Coronary artery (tissue), 2 donors: ENCODE data around the gene SUSD2.

Experiments
- DNase-seq: peaks from one replicate; pipeline ENCODE4 v3.0.0-alpha.2; 2017; ENCODE audit warnings: low spot score
- H3K27ac ChIP-seq, 2 donors: fragments of 200-600 bp; sonication (generic); one replicate each; pipeline ENCODE4 v1.5.1; 2016 to 2019
- H3K4me3 ChIP-seq: fragments of 200-600 bp; sonication (generic); 2 replicates; pipeline ENCODE4 v1.5.1; 2016; ENCODE audit warnings: mild to moderate bottlenecking, moderate library complexity
- CTCF ChIP-seq: fragments of 200-600 bp; sonication (generic); IDR thresholded peaks from one replicate; pipeline ENCODE4 v1.5.1; 2019; ENCODE audit warnings: antibody characterized with exemption

The SUSD2 gene

GRCh38 chr22:24176040-24176439, 5.2 kb upstream of the SUSD2 start:
- H3K27ac ChIP-seq, result peak overlapping the region; percentile 81 to 97
- DNase-seq, result no peak
- H3K4me3 ChIP-seq, result no peak overlapping the region
- TF ChIP-seq CTCF, result no peak

- no peak for TF ChIP-seq CTCF
- no peak overlapping the region for H3K4me3 ChIP-seq
- H3K27ac ChIP-seq, result peak overlapping the region; percentile 81 to 97
- DNase-seq, result peak; percentile 96
These were observed 4.7 kb upstream of the SUSD2 start for GRCh38 chr22:24176630-24177029.

GRCh38 chr22:24177045-24177444, 4.2 kb upstream of the SUSD2 start:
- DNase-seq, result no peak
- no peak for TF ChIP-seq CTCF
- H3K4me3 ChIP-seq, result no peak overlapping the region
- H3K27ac ChIP-seq, result peak overlapping the region; percentile 81 to 97

GRCh38 chr22:24177456-24177855, 3.8 kb upstream of the SUSD2 start:
- no peak for TF ChIP-seq CTCF
- no peak overlapping the region for H3K4me3 ChIP-seq
- DNase-seq, result no peak
- H3K27ac ChIP-seq, result peak overlapping the region; percentile 81 to 97

GRCh38 chr22:24178021-24178431, 3.3 kb upstream of the SUSD2 start:
- TF ChIP-seq CTCF, result no peak
- Histone ChIP-seq H3K27ac (peak overlapping the region; percentile 81 to 97), H3K4me3 (no peak overlapping the region)
- no peak for DNase-seq

- DNase-seq, result no peak
- Histone ChIP-seq H3K27ac (peak overlapping the region; percentile 81 to 97), H3K4me3 (no peak overlapping the region)
- TF ChIP-seq CTCF, result no peak
These were observed 2.5 kb upstream of the SUSD2 start for GRCh38 chr22:24178502-24179440.
